SK-N-MC (cell line): ENCODE results near the gene ZBED4.

Source experiments
- DNase-seq: peaks from one replicate; pipeline ENCODE4 v3.0.0-alpha.2; 2011; ENCODE audit warnings: low read depth, low spot score
- H3K27ac ChIP-seq: fragments of 200-600 bp; sonication (generic); 2 replicates; pipeline ENCODE4 v1.5.1; 2016; ENCODE audit warnings: mixed run types
- H3K36me3 ChIP-seq: fragments of 200-600 bp; sonication (generic); 2 replicates; pipeline ENCODE4 v1.6.1; 2017; ENCODE audit warnings: antibody characterized with exemption, low read length, mixed read lengths; ENCODE audit not compliant: insufficient read depth
- H3K4me3 ChIP-seq: fragments of 200-600 bp; sonication (generic); 2 replicates; pipeline ENCODE4 v1.5.1; 2016
- H3K9ac ChIP-seq: fragments of 200-600 bp; sonication (generic); 2 replicates; pipeline ENCODE4 v1.8.0; 2017; ENCODE audit warnings: mixed run types, mixed read lengths; ENCODE audit not compliant: insufficient read length
- H3K9me3 ChIP-seq: fragments of 200-600 bp; sonication (generic); 2 replicates; pipeline ENCODE4 v1.6.1; 2017; ENCODE audit warnings: low read depth, mild to moderate bottlenecking, antibody characterized with exemption, low read length, moderate library complexity, mixed read lengths
- EZH2 ChIP-seq: fragments of 200-600 bp; sonication (generic); IDR thresholded peaks from one replicate; pipeline ENCODE4 v1.6.1; 2017; ENCODE audit warnings: antibody characterized with exemption
- FOXP2 ChIP-seq: optimal IDR thresholded peaks from 2 replicates; pipeline ENCODE3; 2011; ENCODE audit warnings: mild to moderate bottlenecking, moderate library complexity; ENCODE audit not compliant: insufficient read depth; ENCODE audit errors: extremely low read length, control extremely low read depth
- POLR2AphosphoS5 ChIP-seq: IDR thresholded peaks from 2 replicates; pipeline ENCODE4 v1.6.1; 2012; ENCODE audit warnings: mild to moderate bottlenecking, low read depth, low read length, borderline replicate concordance

Gene ZBED4

DNA sequence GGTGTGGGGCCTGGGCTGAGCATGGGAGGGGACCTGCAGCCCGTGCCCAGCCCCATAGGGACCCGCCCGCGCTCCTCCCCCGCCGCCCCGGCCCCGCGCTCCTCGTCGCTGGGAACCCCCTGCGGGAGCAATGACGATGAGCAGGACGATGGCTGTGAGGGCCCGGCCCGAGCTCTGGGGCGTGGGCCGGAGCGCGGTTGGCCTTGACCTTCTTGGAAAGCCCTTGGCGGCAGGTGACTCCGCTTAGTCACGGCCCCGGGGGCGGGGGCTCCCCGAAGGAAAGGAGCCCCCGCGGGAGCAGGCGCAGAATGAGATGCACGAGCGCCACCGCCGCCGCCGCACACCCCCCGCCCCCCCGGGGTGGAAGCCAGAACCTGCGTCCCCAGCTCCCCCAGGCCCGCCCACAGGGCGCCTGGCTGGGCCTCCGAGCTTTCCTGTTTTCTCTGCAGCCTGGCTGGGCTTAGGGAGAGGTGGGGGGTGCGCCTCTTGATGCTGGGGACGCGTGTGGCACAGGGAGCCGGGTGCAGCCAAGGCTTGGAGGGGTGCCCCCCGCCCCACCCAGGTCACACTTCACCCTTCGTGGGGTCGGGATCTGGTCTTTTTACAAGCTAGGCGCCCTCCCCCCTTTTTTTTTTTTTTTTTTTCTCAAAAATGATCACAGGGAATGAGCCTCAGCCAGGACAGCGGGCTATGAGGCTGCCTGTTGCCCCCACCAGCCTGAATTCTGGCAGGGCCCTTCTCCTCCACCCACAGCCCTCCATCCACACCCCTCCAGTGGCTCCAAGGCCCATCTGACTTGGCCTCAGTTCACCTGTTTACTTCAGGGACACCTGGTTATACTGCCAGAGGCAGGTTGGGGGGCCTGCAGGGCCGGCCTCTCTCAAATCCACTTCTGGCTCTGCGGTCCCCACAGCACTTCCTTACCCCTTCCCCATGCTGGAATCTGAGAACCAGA is 82.7 kb downstream of the ZBED4 start:
- Histone ChIP-seq H3K4me3 (peak overlapping the region; percentile 84), H3K36me3 (no peaks in the 10 kb centered on the region), H3K27ac (peak overlapping the region; percentile 77), H3K9ac (peak overlapping the region; percentile 23), H3K9me3 (no peaks in the 10 kb centered on the region)
- DNase-seq: no peak
- TF ChIP-seq FOXP2 (peak; percentile 53), EZH2 (no peak), POLR2AphosphoS5 (peak; percentile 44)

DNA sequence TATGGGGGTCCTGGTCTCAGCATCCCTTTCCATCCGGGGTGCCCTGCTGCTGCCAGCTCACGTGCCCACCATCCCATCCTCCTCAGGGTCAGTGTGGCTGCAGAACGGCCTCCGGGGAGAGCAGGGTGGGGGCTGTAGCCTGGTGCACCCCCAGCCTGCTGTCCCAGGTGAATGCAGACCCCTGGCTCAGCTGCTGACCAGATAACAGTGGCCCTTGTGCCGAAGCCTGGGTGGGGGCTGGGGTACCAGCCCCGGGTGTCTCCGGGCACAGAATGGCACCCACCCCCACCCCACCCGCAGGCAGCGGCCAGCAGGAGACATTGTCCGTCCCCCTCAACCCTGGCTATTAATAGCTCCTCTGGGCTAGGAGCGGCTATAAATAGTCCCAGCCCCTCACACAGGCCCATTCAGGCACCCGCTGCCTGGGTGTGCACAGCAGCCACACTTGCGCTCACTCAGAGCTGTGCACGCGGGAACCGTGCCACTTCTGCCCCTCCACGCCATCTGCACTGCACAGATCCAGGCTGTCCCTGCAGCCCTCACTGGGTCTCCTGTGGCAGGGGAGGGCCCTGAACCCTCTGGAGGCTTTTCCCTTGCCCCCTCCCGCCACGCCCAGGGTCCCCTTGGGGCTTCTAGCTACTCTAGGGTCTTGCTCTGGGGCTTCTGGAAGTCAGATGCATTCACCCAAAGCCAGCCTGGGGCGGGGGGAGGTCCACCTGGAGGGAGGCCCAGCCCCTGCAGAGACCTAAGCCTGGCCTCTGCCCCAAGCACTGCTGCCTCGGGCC is 83.5 kb downstream of the ZBED4 start:
- no peak for DNase-seq
- Histone ChIP-seq H3K36me3 (no peaks in the 10 kb centered on the region), H3K9me3 (no peaks in the 10 kb centered on the region), H3K27ac (peak overlapping the region; percentile 77), H3K9ac (peak overlapping the region; percentile 23), H3K4me3 (peak overlapping the region; percentile 84)
- TF ChIP-seq EZH2: no peak

DNA sequence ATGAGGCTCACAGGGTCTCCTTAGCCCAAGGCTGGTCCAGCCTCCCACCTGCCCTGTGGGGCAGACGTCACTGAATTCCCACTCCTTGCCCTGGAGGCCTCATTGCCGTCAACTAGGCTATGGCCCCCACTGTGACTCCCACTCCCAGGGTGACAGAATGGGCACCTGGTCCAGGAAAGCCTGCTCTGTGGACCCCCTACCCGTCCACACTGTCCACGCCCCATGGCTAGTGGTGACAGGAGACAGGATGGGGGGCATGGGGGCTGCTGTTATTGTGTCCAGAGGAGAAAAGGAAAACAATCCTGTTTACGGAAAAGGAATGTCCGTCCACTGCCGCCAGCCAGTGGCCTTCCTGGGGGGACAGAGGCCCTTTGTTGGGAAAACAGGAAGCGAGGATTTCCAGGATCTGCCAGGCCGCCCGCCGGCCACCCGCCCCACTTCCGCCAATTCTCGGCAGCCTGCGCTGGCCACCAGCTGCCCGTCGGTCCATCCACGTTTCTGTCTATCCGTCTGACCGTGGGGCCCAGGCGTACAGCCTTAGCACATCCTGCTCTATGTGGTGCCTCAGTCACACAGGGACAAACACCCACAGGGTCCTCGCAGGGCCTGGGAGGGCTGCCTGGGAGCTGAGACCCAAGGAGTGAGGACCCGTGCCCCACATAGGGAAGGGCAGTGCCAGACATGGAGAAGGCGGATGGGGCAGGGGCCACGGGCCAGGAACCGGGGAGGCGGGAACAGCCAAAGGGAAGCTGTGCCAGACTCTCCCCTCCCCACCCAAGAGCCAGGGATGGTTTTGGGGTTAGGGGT is 84.3 kb downstream of the ZBED4 start:
- no peak overlapping the region for H3K4me3 ChIP-seq
- no peak for DNase-seq
- no peaks in the 10 kb centered on the region for H3K36me3 ChIP-seq
- H3K9ac ChIP-seq: no peak overlapping the region
- no peak overlapping the region for H3K27ac ChIP-seq
- TF ChIP-seq EZH2: no peak
- no peak for TF ChIP-seq POLR2AphosphoS5
- no peak for TF ChIP-seq FOXP2
- no peaks in the 10 kb centered on the region for H3K9me3 ChIP-seq

DNA sequence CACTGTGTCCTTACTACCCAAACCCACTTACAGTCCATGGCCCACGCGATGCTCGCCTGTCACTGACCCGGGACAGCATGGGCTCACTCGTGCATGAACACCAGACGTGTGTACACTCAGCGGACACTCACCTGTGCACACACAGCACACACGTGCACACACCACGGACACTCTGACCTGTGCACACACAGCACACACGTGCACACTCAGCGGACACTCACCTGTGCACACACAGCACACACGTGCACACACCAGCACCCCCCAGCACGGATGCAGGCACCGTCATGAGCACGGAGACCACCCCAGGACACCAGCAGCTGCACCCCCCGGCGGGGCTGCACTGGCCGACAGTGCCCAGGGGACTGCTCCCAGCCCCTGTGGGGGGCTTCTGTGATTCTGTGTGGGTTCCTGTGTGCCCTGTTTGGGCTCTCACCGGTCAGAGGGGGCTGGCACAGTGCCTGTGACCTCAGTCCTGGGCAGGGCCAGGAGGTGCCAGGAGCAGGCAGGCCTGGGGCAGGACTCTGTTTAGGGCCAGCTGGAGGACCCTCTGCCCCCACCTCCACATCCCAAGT is 85.0 kb downstream of the ZBED4 start:
- no peak for DNase-seq
- no peak for TF ChIP-seq EZH2
- no peak for TF ChIP-seq POLR2AphosphoS5
- TF ChIP-seq FOXP2: no peak
- no peaks in the 10 kb centered on the region for H3K9me3 ChIP-seq
- no peak overlapping the region for H3K27ac ChIP-seq
- no peak overlapping the region for H3K4me3 ChIP-seq
- H3K36me3 ChIP-seq: no peaks in the 10 kb centered on the region
- H3K9ac ChIP-seq: no peak overlapping the region
